A549 (cell line): ENCODE results near the gene FOLR1. TPM values are rescaled to one million over a fixed set of nuclear protein-coding genes. Genes with fewer than 3 reads are reported as not detected.
A peak's percentile ranks its signal among the peaks of the same experiment; 100 is the strongest.
"Not testable (repeated sequence)": the region's sequence is repeated elsewhere in the genome, so short reads cannot be mapped to it uniquely, and the experiment has no call there.

Source experiments
- ATAC-seq, 2 experiments: fragments of 200-7000 bp in 1 of 2; fragments of >200 bp in 1 of 2; cut with Nextera tagmentation in 1 of 2; cut with Tn5 transposase in 1 of 2; 3 replicates each; pipeline versions ENCODE4 v1.8.0 to v1.9.1; 2018 to 2020; ENCODE audit warnings: mild to moderate bottlenecking in 1 of 2, moderate library complexity in 1 of 2
- CTCF ChIA-PET: fragments of 300-600 bp; sonication (Branson Sonifier 250); formaldehyde crosslinking; extraction: SDS; loops from one replicate; lab custom pipeline; 2021; ENCODE audit warnings: antibody characterized with exemption, inconsistent platforms; lab: Yijun Ruan, JAX
- POLR2A ChIA-PET: fragments of 350-600 bp; formaldehyde crosslinking; extraction: SDS; loops from one replicate; lab custom pipeline; 2021; ENCODE audit warnings: antibody characterized with exemption, inconsistent platforms; lab: Yijun Ruan, JAX
- DNase-seq, 2 experiments: peaks; one replicate each; pipeline versions ENCODE4 v3.0.0 to v3.0.0-alpha.2; 2011 to 2016; ENCODE audit warnings: low read depth in 1 of 2, low spot score in 1 of 2
- FAIRE-seq: peaks from 2 replicates; lab custom pipeline; 2011; peaks lifted over from hg19 to GRCh38; lab: Jason Lieb, UNC
- H3K27ac ChIP-seq, 2 experiments: fragments of >200 bp; sonication (Bioruptor Twin); formaldehyde crosslinking; 3 replicates each; pipeline ENCODE4 v1.5.1; 2016 to 2017
- H3K4me1 ChIP-seq: fragments of >200 bp; sonication (Bioruptor Twin); formaldehyde crosslinking; 3 replicates; pipeline ENCODE4 v1.6.1; 2016
- H3K4me2 ChIP-seq: fragments of >200 bp; sonication (Bioruptor Twin); formaldehyde crosslinking; 3 replicates; pipeline ENCODE4 v1.6.1; 2016
- H3K4me3 ChIP-seq: fragments of >200 bp; sonication (Bioruptor Twin); formaldehyde crosslinking; 3 replicates; pipeline ENCODE4 v1.5.1; 2016
- H3K9me3 ChIP-seq: fragments of >200 bp; sonication (Bioruptor Twin); formaldehyde crosslinking; 3 replicates; pipeline ENCODE4 v1.6.1; 2016
- CBX2 ChIP-seq: fragments of 200-600 bp; sonication (generic); IDR thresholded peaks from 2 replicates; pipeline ENCODE4 v1.6.1; 2016; ENCODE audit warnings: low read depth, mild to moderate bottlenecking, borderline replicate concordance
- CEBPB ChIP-seq, 2 experiments: fragments of >200 bp in 1 of 2; sonication (Bioruptor Twin) in 1 of 2; formaldehyde crosslinking in 1 of 2; IDR thresholded peaks; 2 replicates each; pipeline ENCODE4 v1.6.1; 2012 to 2016
- EHMT2 ChIP-seq: fragments of 200-600 bp; sonication (generic); IDR thresholded peaks from 2 replicates; pipeline ENCODE4 v1.6.1; 2016; ENCODE audit warnings: antibody characterized with exemption, low read depth, mild to moderate bottlenecking, moderate library complexity
- ESRRA ChIP-seq: fragments of 150-350 bp; IDR thresholded peaks from 2 replicates; pipeline ENCODE4 v1.6.1; 2014; ENCODE audit warnings: mild to moderate bottlenecking, low read length, borderline replicate concordance
- FOSB ChIP-seq: fragments of 250-450 bp; sonication (Bioruptor Pico); IDR thresholded peaks from 2 replicates; pipeline ENCODE4 v1.5.0; 2020; ENCODE audit warnings: mild to moderate bottlenecking, moderate library complexity
- GATA3 ChIP-seq: IDR thresholded peaks from 2 replicates; pipeline ENCODE4 v1.6.1; 2012; ENCODE audit warnings: borderline replicate concordance
- HDAC2 ChIP-seq: fragments of 200-600 bp; sonication (generic); IDR thresholded peaks from 2 replicates; pipeline ENCODE4 v1.6.1; 2016
- HEYL ChIP-seq: fragments of 250-450 bp; sonication (Bioruptor Pico); IDR thresholded peaks from 2 replicates; pipeline ENCODE4 v1.8.0; 2021; ENCODE audit warnings: mild to moderate bottlenecking, moderate library complexity
- HOXA7 ChIP-seq: fragments of 250-450 bp; sonication (Bioruptor Pico); IDR thresholded peaks from 2 replicates; pipeline ENCODE4 v1.5.0; 2020; ENCODE audit warnings: mild to moderate bottlenecking, moderate library complexity
- HOXB13 ChIP-seq: fragments of 250-450 bp; sonication (Bioruptor Pico); IDR thresholded peaks from 2 replicates; pipeline ENCODE4 v1.5.0; 2020; ENCODE audit warnings: low read depth, mild to moderate bottlenecking, moderate library complexity
- HOXB5 ChIP-seq: fragments of 250-450 bp; sonication (Bioruptor Pico); IDR thresholded peaks from 2 replicates; pipeline ENCODE4 v1.5.0; 2020; ENCODE audit warnings: mild to moderate bottlenecking, moderate library complexity
- JUN ChIP-seq, 2 experiments: fragments of >200 bp; sonication (Bioruptor Twin); formaldehyde crosslinking; IDR thresholded peaks; 2 replicates in 1 of 2; 3 replicates in 1 of 2; pipeline ENCODE4 v1.6.1; 2016 to 2017
- JUNB ChIP-seq: fragments of >200 bp; sonication (Bioruptor Twin); formaldehyde crosslinking; IDR thresholded peaks from 2 replicates; pipeline ENCODE4 v1.6.1; 2016
- KDM1A ChIP-seq: fragments of 200-600 bp; sonication (generic); IDR thresholded peaks from 2 replicates; pipeline ENCODE4 v1.6.1; 2016; ENCODE audit warnings: low read depth, mild to moderate bottlenecking
- MAFK ChIP-seq: fragments of 450-650 bp; IDR thresholded peaks from 2 replicates; pipeline ENCODE4 v1.6.1; 2014; ENCODE audit not compliant: partially characterized antibody
- NFE2L2 ChIP-seq: fragments of 150-350 bp; conservative IDR thresholded peaks from 2 replicates; pipeline ENCODE4 v1.6.1; 2014; ENCODE audit warnings: low read length
- NPAS2 ChIP-seq: fragments of 250-450 bp; sonication (Bioruptor Pico); IDR thresholded peaks from 2 replicates; pipeline ENCODE4 v1.8.0; 2022; ENCODE audit warnings: mild to moderate bottlenecking, moderate library complexity, borderline replicate concordance
- PHF8 ChIP-seq: fragments of 200-600 bp; sonication (generic); IDR thresholded peaks from 2 replicates; pipeline ENCODE4 v1.6.1; 2016; ENCODE audit warnings: low read depth, mild to moderate bottlenecking, antibody characterized with exemption, moderate library complexity, borderline replicate concordance
- POLR2AphosphoS2 ChIP-seq: conservative IDR thresholded peaks from 2 replicates; pipeline ENCODE4 v1.6.1; 2012; ENCODE audit warnings: low read length, improper control_type of control experiment, inconsistent platforms
- RCOR1 ChIP-seq: fragments of 150-350 bp; IDR thresholded peaks from 2 replicates; pipeline ENCODE4 v1.6.1; 2014; ENCODE audit warnings: antibody characterized with exemption, low read length, low read depth
- REST ChIP-seq: fragments of 200-600 bp; sonication (generic); IDR thresholded peaks from 2 replicates; pipeline ENCODE4 v1.6.1; 2016; ENCODE audit warnings: antibody characterized with exemption, mild to moderate bottlenecking, moderate library complexity
- RNF2 ChIP-seq: fragments of 200-600 bp; sonication (generic); IDR thresholded peaks from 2 replicates; pipeline ENCODE4 v1.6.1; 2016; ENCODE audit warnings: low read depth, mild to moderate bottlenecking, antibody characterized with exemption, moderate library complexity, borderline replicate concordance
- TP53 ChIP-seq: fragments of 250-450 bp; sonication (Bioruptor Pico); IDR thresholded peaks from 2 replicates; pipeline ENCODE4 v1.5.0; 2021; ENCODE audit warnings: mild to moderate bottlenecking, moderate library complexity
- ZFP36 ChIP-seq: fragments of 450-650 bp; IDR thresholded peaks from 2 replicates; pipeline ENCODE4 v1.6.1; 2014; ENCODE audit warnings: borderline replicate concordance; ENCODE audit not compliant: partially characterized antibody
- ZNF302 ChIP-seq: fragments of 250-450 bp; sonication (Bioruptor Pico); IDR thresholded peaks from 2 replicates; pipeline ENCODE4 v1.9.0; 2021; ENCODE audit warnings: inconsistent platforms, mild to moderate bottlenecking, moderate library complexity
- ZSCAN20 ChIP-seq: fragments of 250-450 bp; sonication (Bioruptor Pico); IDR thresholded peaks from 2 replicates; pipeline ENCODE4 v1.8.0; 2022; ENCODE audit warnings: mild to moderate bottlenecking, moderate library complexity
- WGBS: methylation state at CpG from one replicate; pipeline ENCODE4 v1.1.6; 2017; ENCODE audit errors: missing lambda C conversion rate; 5-methylcytosine and 5-hydroxymethylcytosine counted together
- polyA plus RNA-seq, 4 experiments: library from polyadenylated mRNA; depleted of rRNA in 3 of 4; stranded (reverse); fragments of >200 nt; fragmentation: RNase III in 1 of 4; extraction: RNeasy Plus Mini Kit Qiagen cat#74134 plus additional on column Dnase treatment in 1 of 4; gene quantifications; 2 replicates in 3 of 4; 3 replicates in 1 of 4; pipeline ENCODE4 v1.2.3, GENCODE V29; 2011 to 2017
- TF ChIP-seq, protein P1 (sequence below): fragments of 250-450 bp; sonication (Bioruptor Pico); IDR thresholded peaks from 2 replicates; pipeline ENCODE4 v1.5.0; 2020; ENCODE audit warnings: low read depth, mild to moderate bottlenecking, moderate library complexity
- TF ChIP-seq, protein P2 (sequence below): fragments of >200 bp; sonication (Bioruptor Twin); formaldehyde crosslinking; IDR thresholded peaks from 3 replicates; pipeline ENCODE4 v1.5.1; 2016
- TF ChIP-seq, protein P3 (sequence below): IDR thresholded peaks from 2 replicates; pipeline ENCODE4 v1.6.1; 2012

Gene FOLR1
- polyA plus RNA-seq, 2 of the 4 experiments (the other 2 are of a cell fraction): 0.08 to 0.22 TPM

GRCh38 chr11:72150882-72151281 lies 41.1 kb upstream of the FOLR1 start:
- no peak overlapping the region for H3K27ac ChIP-seq
- H3K4me3 ChIP-seq: no peak overlapping the region
- FAIRE-seq: no peak
- 76% methylated on average over 4 of the region's 4 CpGs for WGBS
- no peak for DNase-seq
- no peak for TF ChIP-seq HDAC2
- TF ChIP-seq TP53 (CRISPR knock-in tag): no peak
- TF ChIP-seq NFE2L2: no peak
- no peak for TF ChIP-seq HOXA7 (CRISPR knock-in tag)
- no peak for TF ChIP-seq HOXB13
- TF ChIP-seq, protein P1, sequence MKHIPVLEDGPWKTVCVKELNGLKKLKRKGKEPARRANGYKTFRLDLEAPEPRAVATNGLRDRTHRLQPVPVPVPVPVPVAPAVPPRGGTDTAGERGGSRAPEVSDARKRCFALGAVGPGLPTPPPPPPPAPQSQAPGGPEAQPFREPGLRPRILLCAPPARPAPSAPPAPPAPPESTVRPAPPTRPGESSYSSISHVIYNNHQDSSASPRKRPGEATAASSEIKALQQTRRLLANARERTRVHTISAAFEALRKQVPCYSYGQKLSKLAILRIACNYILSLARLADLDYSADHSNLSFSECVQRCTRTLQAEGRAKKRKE (CRISPR knock-in tag): no peak
- no peak for TF ChIP-seq HEYL (CRISPR knock-in tag)
- TF ChIP-seq RNF2: no peak
- no peak for TF ChIP-seq ZSCAN20
- no peak for TF ChIP-seq CEBPB (IDR thresholded peaks at IDR 0.05)
- no peak for TF ChIP-seq GATA3
- TF ChIP-seq HOXB5 (CRISPR knock-in tag): no peak
- no peak for TF ChIP-seq ZFP36
- no peak for TF ChIP-seq ZNF302
- no peak for TF ChIP-seq CBX2
- no peak for TF ChIP-seq REST
- no peak for TF ChIP-seq KDM1A
- H3K4me2 ChIP-seq: no peak overlapping the region
- ATAC-seq: no peak
- ChIA-PET POLR2A (no interaction called here), CTCF (interaction anchor here (1.2 to 6.0 kb wide), 2 partner anchors 32 to 298 kb away, joined by 4 to 21 read pairs; no protein-coding TSS in a partner anchor)
- H3K9me3 ChIP-seq: no peaks in the 10 kb centered on the region
- no peaks in the 10 kb centered on the region for H3K4me1 ChIP-seq

- 79% methylated on average over 6 of the region's 6 CpGs for WGBS
- POLR2A ChIA-PET: not testable (repeated sequence)
These were observed 38.1 kb upstream of the FOLR1 start for GRCh38 chr11:72153874-72154273.

GRCh38 chr11:72154816-72155215 lies 37.1 kb upstream of the FOLR1 start:
- WGBS: 75% methylated on average over 3 of the region's 3 CpGs
- Histone ChIP-seq H3K4me2 (no peak overlapping the region), H3K4me3 (no peak overlapping the region), H3K27ac (no peak overlapping the region), H3K9me3 (no peaks in the 10 kb centered on the region), H3K4me1 (no peaks in the 10 kb centered on the region)
- CTCF ChIA-PET: interaction anchor here (6.0 to 6.1 kb wide), 2 partner anchors 10 to 28 kb away, joined by 21 to 40 read pairs; no protein-coding TSS in a partner anchor
- FAIRE-seq: no peak
- POLR2A ChIA-PET: no interaction called here
- no peak for ATAC-seq
- DNase-seq: no peak
- TF ChIP-seq ZSCAN20: no peak
- no peak for TF ChIP-seq RNF2
- TF ChIP-seq PHF8: no peak
- TF ChIP-seq, protein P2, sequence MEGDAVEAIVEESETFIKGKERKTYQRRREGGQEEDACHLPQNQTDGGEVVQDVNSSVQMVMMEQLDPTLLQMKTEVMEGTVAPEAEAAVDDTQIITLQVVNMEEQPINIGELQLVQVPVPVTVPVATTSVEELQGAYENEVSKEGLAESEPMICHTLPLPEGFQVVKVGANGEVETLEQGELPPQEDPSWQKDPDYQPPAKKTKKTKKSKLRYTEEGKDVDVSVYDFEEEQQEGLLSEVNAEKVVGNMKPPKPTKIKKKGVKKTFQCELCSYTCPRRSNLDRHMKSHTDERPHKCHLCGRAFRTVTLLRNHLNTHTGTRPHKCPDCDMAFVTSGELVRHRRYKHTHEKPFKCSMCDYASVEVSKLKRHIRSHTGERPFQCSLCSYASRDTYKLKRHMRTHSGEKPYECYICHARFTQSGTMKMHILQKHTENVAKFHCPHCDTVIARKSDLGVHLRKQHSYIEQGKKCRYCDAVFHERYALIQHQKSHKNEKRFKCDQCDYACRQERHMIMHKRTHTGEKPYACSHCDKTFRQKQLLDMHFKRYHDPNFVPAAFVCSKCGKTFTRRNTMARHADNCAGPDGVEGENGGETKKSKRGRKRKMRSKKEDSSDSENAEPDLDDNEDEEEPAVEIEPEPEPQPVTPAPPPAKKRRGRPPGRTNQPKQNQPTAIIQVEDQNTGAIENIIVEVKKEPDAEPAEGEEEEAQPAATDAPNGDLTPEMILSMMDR: no peak
- no peak for TF ChIP-seq ZNF302
- TF ChIP-seq POLR2AphosphoS2: no peak
- TF ChIP-seq HOXA7 (CRISPR knock-in tag): no peak
- TF ChIP-seq NFE2L2: no peak
- TF ChIP-seq, protein P3, sequence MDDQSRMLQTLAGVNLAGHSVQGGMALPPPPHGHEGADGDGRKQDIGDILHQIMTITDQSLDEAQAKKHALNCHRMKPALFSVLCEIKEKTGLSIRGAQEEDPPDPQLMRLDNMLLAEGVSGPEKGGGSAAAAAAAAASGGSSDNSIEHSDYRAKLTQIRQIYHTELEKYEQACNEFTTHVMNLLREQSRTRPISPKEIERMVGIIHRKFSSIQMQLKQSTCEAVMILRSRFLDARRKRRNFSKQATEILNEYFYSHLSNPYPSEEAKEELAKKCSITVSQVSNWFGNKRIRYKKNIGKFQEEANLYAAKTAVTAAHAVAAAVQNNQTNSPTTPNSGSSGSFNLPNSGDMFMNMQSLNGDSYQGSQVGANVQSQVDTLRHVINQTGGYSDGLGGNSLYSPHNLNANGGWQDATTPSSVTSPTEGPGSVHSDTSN: no peak
- TF ChIP-seq JUNB: no peak
- TF ChIP-seq RCOR1: no peak
- no peak for TF ChIP-seq FOSB
- no peak for TF ChIP-seq ESRRA
- no peak for TF ChIP-seq NPAS2 (CRISPR knock-in tag)
- TF ChIP-seq HDAC2: no peak
- no peak for TF ChIP-seq EHMT2
- TF ChIP-seq GATA3: no peak
- TF ChIP-seq JUN (IDR thresholded peaks at IDR 0.05): no peak

More at GRCh38 chr11:72153874-72154273, 38.1 kb upstream of the FOLR1 start:
- TF ChIP-seq MAFK: peak; percentile 19
- DNase-seq, H3K9me3 ChIP-seq, H3K27ac ChIP-seq, H3K4me2 ChIP-seq, ATAC-seq, H3K4me3 ChIP-seq, FAIRE-seq, H3K4me1 ChIP-seq: not testable (repeated sequence)
- CTCF ChIA-PET: interaction anchor here (0.8 to 6.1 kb wide), 4 partner anchors 9 to 177 kb away, joined by 3 to 40 read pairs (median 12); no protein-coding TSS in a partner anchor
